ENCODE measurements around the gene PEX11A.

- no peak for TF ChIP-seq CTCF (IDR thresholded peaks at IDR 0.05; ENCODE audit: low read depth, low read length, poor library complexity, severe bottlenecking)
- no peak for TF ChIP-seq EZH2phosphoT487 (IDR thresholded peaks at IDR 0.05; ENCODE audit: borderline replicate concordance, low read length)
Observed at GRCh38 chr15:89680282-89680873, 10.2 kb downstream of the PEX11A start.
